Peyer's patch (tissue), 4 donors: ENCODE measurements around the gene NLRC4. TPM values are rescaled to one million over a fixed set of nuclear protein-coding genes. Genes with fewer than 3 reads are reported as not detected.

Experiments used
- DNase-seq, 3 donors: peaks; one replicate each; pipeline ENCODE4 v3.0.0-alpha.2; 2017 to 2019
- H3K27ac ChIP-seq, 4 donors: fragments of 200-600 bp; sonication (generic); one replicate each; pipeline ENCODE4 v1.5.1; 2016 to 2019
- H3K27me3 ChIP-seq, 2 donors: fragments of 200-600 bp; sonication (generic); one replicate each; pipeline ENCODE4 v1.5.1; 2019
- H3K36me3 ChIP-seq, 3 donors: fragments of 200-600 bp; sonication (generic); one replicate each; pipeline ENCODE4 v1.5.1; 2016 to 2019
- H3K4me1 ChIP-seq, 4 donors: fragments of 200-600 bp; sonication (generic); one replicate each; pipeline ENCODE4 v1.5.1; 2016 to 2019
- H3K4me3 ChIP-seq, 4 donors: fragments of 200-600 bp; sonication (generic); 1 replicate in 3 of 4; 2 replicates in 1 of 4; pipeline ENCODE4 v1.5.1; 2016 to 2019; ENCODE audit warnings: mild to moderate bottlenecking in 1 of 4
- H3K9me3 ChIP-seq, 4 donors: fragments of 200-600 bp; sonication (generic); one replicate each; pipeline ENCODE4 v1.5.1; 2016 to 2019; ENCODE audit warnings: mild to moderate bottlenecking in 1 of 4
- POLR2A ChIP-seq, 2 donors: fragments of 450-650 bp; IDR thresholded peaks; one replicate each; pipeline ENCODE4 v1.5.1; 2017; ENCODE audit warnings: antibody characterized with exemption in 2 of 2, mild to moderate bottlenecking in 2 of 2, moderate library complexity in 2 of 2
- small RNA-seq, 2 donors: library from RNA; depleted of rRNA; stranded (forward); fragments of <200 nt; gene quantifications; one replicate each; pipeline ENCODE3, GENCODE V24; 2016
- total RNA-seq, 4 donors: library from RNA; depleted of rRNA; stranded (reverse); fragments of >200 nt; gene quantifications; one replicate each; pipeline ENCODE4 v1.1.0, GENCODE V29; 2016
- TF ChIP-seq, protein P1 (sequence below), 6 experiments: fragments of 450-650 bp in 4 of 6; fragments of 200-600 bp in 2 of 6; sonication (generic) in 1 of 6; IDR thresholded peaks; one replicate each; pipeline ENCODE4 v1.5.1; 2017 to 2019; ENCODE audit warnings: antibody characterized with exemption in 6 of 6, mild to moderate bottlenecking in 3 of 6, moderate library complexity in 1 of 6

NLRC4 gene
- total RNA-seq, 4 donors from 2014 or later, result 0.27 to 6.6 (median 0.35) TPM; not detected in 1

DNA sequence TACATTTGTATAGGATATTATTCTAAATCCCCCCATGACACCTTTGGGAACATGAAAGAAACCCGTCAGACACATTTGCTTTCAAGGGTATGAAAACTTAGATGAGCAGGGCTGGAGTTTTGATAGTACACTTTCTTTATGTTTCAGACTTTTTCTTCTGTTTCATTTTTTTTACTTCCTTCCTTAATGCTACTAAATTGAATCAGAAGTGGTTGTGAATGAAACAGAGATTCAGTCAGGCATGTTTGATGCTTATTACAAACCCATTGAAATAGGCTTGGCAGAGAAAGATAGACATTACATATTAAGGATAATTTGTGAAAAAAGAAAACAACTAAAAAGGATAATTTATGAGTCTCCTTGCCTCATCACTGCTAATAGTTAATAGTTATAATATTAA is 72.3 kb downstream of the NLRC4 start:
- Histone ChIP-seq H3K27ac (no peak overlapping the region), H3K36me3 (peaks cover 0 to 35% (median 0%) of the 10 kb centered on the region in 3 donors), H3K9me3 (no peaks in the 10 kb centered on the region), H3K27me3 (no peaks in the 10 kb centered on the region), H3K4me3 (no peak overlapping the region), H3K4me1 (no peaks in the 10 kb centered on the region)
- TF ChIP-seq, protein P1, sequence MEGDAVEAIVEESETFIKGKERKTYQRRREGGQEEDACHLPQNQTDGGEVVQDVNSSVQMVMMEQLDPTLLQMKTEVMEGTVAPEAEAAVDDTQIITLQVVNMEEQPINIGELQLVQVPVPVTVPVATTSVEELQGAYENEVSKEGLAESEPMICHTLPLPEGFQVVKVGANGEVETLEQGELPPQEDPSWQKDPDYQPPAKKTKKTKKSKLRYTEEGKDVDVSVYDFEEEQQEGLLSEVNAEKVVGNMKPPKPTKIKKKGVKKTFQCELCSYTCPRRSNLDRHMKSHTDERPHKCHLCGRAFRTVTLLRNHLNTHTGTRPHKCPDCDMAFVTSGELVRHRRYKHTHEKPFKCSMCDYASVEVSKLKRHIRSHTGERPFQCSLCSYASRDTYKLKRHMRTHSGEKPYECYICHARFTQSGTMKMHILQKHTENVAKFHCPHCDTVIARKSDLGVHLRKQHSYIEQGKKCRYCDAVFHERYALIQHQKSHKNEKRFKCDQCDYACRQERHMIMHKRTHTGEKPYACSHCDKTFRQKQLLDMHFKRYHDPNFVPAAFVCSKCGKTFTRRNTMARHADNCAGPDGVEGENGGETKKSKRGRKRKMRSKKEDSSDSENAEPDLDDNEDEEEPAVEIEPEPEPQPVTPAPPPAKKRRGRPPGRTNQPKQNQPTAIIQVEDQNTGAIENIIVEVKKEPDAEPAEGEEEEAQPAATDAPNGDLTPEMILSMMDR (IDR thresholded peaks at IDR 0.05), result no peak
- TF ChIP-seq POLR2A (IDR thresholded peaks at IDR 0.05), result no peak
- no peak for DNase-seq

DNA sequence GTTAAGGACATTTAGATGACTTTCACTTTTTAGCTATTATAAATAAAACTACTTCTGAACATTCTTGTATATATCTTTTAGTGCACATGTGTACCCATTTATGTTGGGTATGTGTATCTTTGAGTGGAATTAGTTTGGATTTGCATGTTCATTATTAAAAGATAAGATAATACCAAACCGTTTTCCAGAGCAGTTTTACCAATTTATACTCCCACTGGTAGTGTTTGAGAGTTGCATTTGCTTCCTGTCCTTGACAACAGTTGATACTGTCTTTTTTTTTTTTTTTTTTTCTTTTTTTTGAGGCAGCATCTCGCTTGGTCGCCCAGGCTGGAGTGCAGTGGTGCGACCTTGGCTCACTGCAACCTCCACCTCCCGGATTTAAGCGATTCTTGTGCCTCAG is 75.7 kb downstream of the NLRC4 start:
- DNase-seq, result no peak
- Histone ChIP-seq H3K36me3 (peaks cover 0 to 35% (median 0%) of the 10 kb centered on the region in 3 donors), H3K27ac (no peak overlapping the region), H3K4me3 (no peak overlapping the region), H3K4me1 (no peaks in the 10 kb centered on the region), H3K27me3 (no peaks in the 10 kb centered on the region), H3K9me3 (no peaks in the 10 kb centered on the region)
- TF ChIP-seq, protein P1 (IDR thresholded peaks at IDR 0.05), result no peak
- no peak for TF ChIP-seq POLR2A (IDR thresholded peaks at IDR 0.05)

DNA sequence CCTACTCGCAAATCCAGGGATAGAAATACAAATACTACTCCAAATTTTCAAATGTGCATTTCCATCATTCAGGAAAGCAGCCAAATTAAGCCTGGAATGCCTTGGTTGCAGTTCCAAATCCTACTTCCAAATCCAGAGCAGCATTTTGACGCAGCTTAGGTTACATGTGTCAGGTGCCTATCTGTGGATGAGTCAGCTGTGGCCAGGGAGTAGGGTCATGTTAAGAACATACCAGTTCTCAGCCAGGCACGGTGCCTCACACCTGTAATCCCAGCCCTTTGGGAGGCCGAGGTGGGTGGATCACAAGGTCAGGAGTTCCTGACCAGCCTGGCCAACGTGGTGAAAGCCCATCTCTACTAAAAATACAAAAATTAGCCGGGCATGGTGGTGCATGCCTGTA is 82.0 kb downstream of the NLRC4 start:
- no peaks in the 10 kb centered on the region for H3K9me3 ChIP-seq
- DNase-seq, result no peak
- H3K27ac ChIP-seq, result no peak overlapping the region
- peaks cover 0 to 50% (median 0%) of the 10 kb centered on the region in 3 donors for H3K36me3 ChIP-seq
- H3K4me3 ChIP-seq, result no peak overlapping the region
- H3K27me3 ChIP-seq, result no peaks in the 10 kb centered on the region
- H3K4me1 ChIP-seq, result no peaks in the 10 kb centered on the region
- TF ChIP-seq, protein P1 (IDR thresholded peaks at IDR 0.05), result no peak
- TF ChIP-seq POLR2A (IDR thresholded peaks at IDR 0.05), result no peak

Small RNA genes within 50 kb of the gene (small RNA-seq; reads per million reads assigned to genes)
- 0 reads per million in 2 donors for gene RNU6-647P

Other genes with a start within 250 kb of the NLRC4 start
- 10 to 100 TPM; 29.5 to 45.4 (median 36.3) TPM for gene DPY30, start 225.1 kb downstream of the NLRC4 start, total RNA-seq
- 10 to 100 TPM; 18.2 to 46.9 (median 23.4) TPM for gene SPAST, start 201.3 kb downstream of the NLRC4 start, total RNA-seq
- 10 to 100 TPM in 3 of 4 donors, 1 to 10 TPM in 1; 8.9 to 22.9 (median 13.5) TPM for gene SLC30A6, start 99.0 kb downstream of the NLRC4 start, total RNA-seq
- gene YIPF4, start 13.0 kb upstream of the NLRC4 start, total RNA-seq, result 10 to 100 TPM; 12.4 to 19.6 (median 15.4) TPM
- gene BIRC6, start 92.1 kb upstream of the NLRC4 start, total RNA-seq, result 100 to 1,000 TPM; 133 to 237 (median 214) TPM